A549 (cell line): ENCODE results near the gene CCR8. TPM values are rescaled to one million over a fixed set of nuclear protein-coding genes. Genes with fewer than 3 reads are reported as not detected.

Experiments
- ATAC-seq, 2 experiments: fragments of 200-7000 bp in 1 of 2; fragments of >200 bp in 1 of 2; cut with Nextera tagmentation in 1 of 2; cut with Tn5 transposase in 1 of 2; 3 replicates each; pipeline versions ENCODE4 v1.8.0 to v1.9.1; 2018 to 2020; ENCODE audit warnings: mild to moderate bottlenecking in 1 of 2, moderate library complexity in 1 of 2
- CTCF ChIA-PET: fragments of 300-600 bp; sonication (Branson Sonifier 250); formaldehyde crosslinking; extraction: SDS; loops from one replicate; lab custom pipeline; 2021; ENCODE audit warnings: antibody characterized with exemption, inconsistent platforms; lab: Yijun Ruan, JAX
- POLR2A ChIA-PET: fragments of 350-600 bp; formaldehyde crosslinking; extraction: SDS; loops from one replicate; lab custom pipeline; 2021; ENCODE audit warnings: antibody characterized with exemption, inconsistent platforms; lab: Yijun Ruan, JAX
- DNase-seq, 2 experiments: peaks; one replicate each; pipeline versions ENCODE4 v3.0.0 to v3.0.0-alpha.2; 2011 to 2016; ENCODE audit warnings: low read depth in 1 of 2, low spot score in 1 of 2
- FAIRE-seq: peaks from 2 replicates; lab custom pipeline; 2011; peaks lifted over from hg19 to GRCh38; lab: Jason Lieb, UNC
- H3K27ac ChIP-seq, 2 experiments: fragments of >200 bp; sonication (Bioruptor Twin); formaldehyde crosslinking; 3 replicates each; pipeline ENCODE4 v1.5.1; 2016 to 2017
- H3K4me1 ChIP-seq: fragments of >200 bp; sonication (Bioruptor Twin); formaldehyde crosslinking; 3 replicates; pipeline ENCODE4 v1.6.1; 2016
- H3K4me2 ChIP-seq: fragments of >200 bp; sonication (Bioruptor Twin); formaldehyde crosslinking; 3 replicates; pipeline ENCODE4 v1.6.1; 2016
- H3K4me3 ChIP-seq: fragments of >200 bp; sonication (Bioruptor Twin); formaldehyde crosslinking; 3 replicates; pipeline ENCODE4 v1.5.1; 2016
- H3K9me3 ChIP-seq: fragments of >200 bp; sonication (Bioruptor Twin); formaldehyde crosslinking; 3 replicates; pipeline ENCODE4 v1.6.1; 2016
- ATOH8 ChIP-seq: fragments of 250-450 bp; sonication (Bioruptor Pico); IDR thresholded peaks from 2 replicates; pipeline ENCODE4 v1.5.0; 2020; ENCODE audit warnings: low read depth, mild to moderate bottlenecking, moderate library complexity
- BCL3 ChIP-seq: fragments of >200 bp; sonication (Bioruptor Twin); formaldehyde crosslinking; IDR thresholded peaks from 3 replicates; pipeline ENCODE4 v1.6.1; 2016
- BHLHE40 ChIP-seq: IDR thresholded peaks from 2 replicates; pipeline ENCODE4 v1.6.1; 2012; ENCODE audit warnings: low read depth, low read length, inconsistent platforms
- CEBPB ChIP-seq, 2 experiments: fragments of >200 bp in 1 of 2; sonication (Bioruptor Twin) in 1 of 2; formaldehyde crosslinking in 1 of 2; IDR thresholded peaks; 2 replicates each; pipeline ENCODE4 v1.6.1; 2012 to 2016
- EHF ChIP-seq: fragments of 250-450 bp; sonication (Bioruptor Pico); IDR thresholded peaks from 2 replicates; pipeline ENCODE4 v1.5.0; 2020; ENCODE audit warnings: mild to moderate bottlenecking
- ELK1 ChIP-seq: fragments of 150-350 bp; IDR thresholded peaks from 2 replicates; pipeline ENCODE4 v1.6.1; 2014; ENCODE audit warnings: low read depth, mild to moderate bottlenecking, low read length
- FOSL2 ChIP-seq, 2 experiments: fragments of 450-650 bp in 1 of 2; fragments of >200 bp in 1 of 2; sonication (Bioruptor Twin) in 1 of 2; formaldehyde crosslinking; IDR thresholded peaks; 2 replicates each; pipeline versions ENCODE4 v1.5.0 to v1.6.1; 2016 to 2020; ENCODE audit warnings: mild to moderate bottlenecking in 1 of 2, moderate library complexity in 1 of 2
- FOXS1 ChIP-seq: fragments of 250-450 bp; sonication (Bioruptor Pico); IDR thresholded peaks from 2 replicates; pipeline ENCODE4 v1.5.0; 2020; ENCODE audit warnings: mild to moderate bottlenecking, moderate library complexity
- GATA3 ChIP-seq: IDR thresholded peaks from 2 replicates; pipeline ENCODE4 v1.6.1; 2012; ENCODE audit warnings: borderline replicate concordance
- HDAC2 ChIP-seq: fragments of 200-600 bp; sonication (generic); IDR thresholded peaks from 2 replicates; pipeline ENCODE4 v1.6.1; 2016
- HES2 ChIP-seq: fragments of >200 bp; sonication (Bioruptor Twin); formaldehyde crosslinking; IDR thresholded peaks from 2 replicates; pipeline ENCODE4 v1.6.1; 2016
- HMGXB4 ChIP-seq: fragments of 250-450 bp; sonication (Bioruptor Pico); IDR thresholded peaks from 2 replicates; pipeline ENCODE4 v1.5.0; 2021; ENCODE audit warnings: mild to moderate bottlenecking, moderate library complexity, borderline replicate concordance
- HOXB13 ChIP-seq: fragments of 250-450 bp; sonication (Bioruptor Pico); IDR thresholded peaks from 2 replicates; pipeline ENCODE4 v1.5.0; 2020; ENCODE audit warnings: low read depth, mild to moderate bottlenecking, moderate library complexity
- JUNB ChIP-seq: fragments of >200 bp; sonication (Bioruptor Twin); formaldehyde crosslinking; IDR thresholded peaks from 2 replicates; pipeline ENCODE4 v1.6.1; 2016
- KDM1A ChIP-seq: fragments of 200-600 bp; sonication (generic); IDR thresholded peaks from 2 replicates; pipeline ENCODE4 v1.6.1; 2016; ENCODE audit warnings: low read depth, mild to moderate bottlenecking
- KDM5A ChIP-seq: fragments of 200-600 bp; sonication (generic); IDR thresholded peaks from 2 replicates; pipeline ENCODE4 v1.6.1; 2016; ENCODE audit warnings: antibody characterized with exemption, mild to moderate bottlenecking
- NFE2L2 ChIP-seq: fragments of 150-350 bp; conservative IDR thresholded peaks from 2 replicates; pipeline ENCODE4 v1.6.1; 2014; ENCODE audit warnings: low read length
- NPAS2 ChIP-seq: fragments of 250-450 bp; sonication (Bioruptor Pico); IDR thresholded peaks from 2 replicates; pipeline ENCODE4 v1.8.0; 2022; ENCODE audit warnings: mild to moderate bottlenecking, moderate library complexity, borderline replicate concordance
- POLR2A ChIP-seq: IDR thresholded peaks from 2 replicates; pipeline ENCODE4 v1.6.1; 2012; ENCODE audit warnings: mild to moderate bottlenecking, low read length
- POLR2AphosphoS2 ChIP-seq: conservative IDR thresholded peaks from 2 replicates; pipeline ENCODE4 v1.6.1; 2012; ENCODE audit warnings: low read length, improper control_type of control experiment, inconsistent platforms
- RAD21 ChIP-seq, 2 experiments: fragments of >200 bp in 1 of 2; sonication (Bioruptor Twin) in 1 of 2; formaldehyde crosslinking in 1 of 2; IDR thresholded peaks in 1 of 2; conservative IDR thresholded peaks in 1 of 2; 2 replicates in 1 of 2; 3 replicates in 1 of 2; pipeline ENCODE4 v1.6.1; 2012 to 2018; ENCODE audit warnings: inconsistent platforms in 1 of 2
- RCOR1 ChIP-seq: fragments of 150-350 bp; IDR thresholded peaks from 2 replicates; pipeline ENCODE4 v1.6.1; 2014; ENCODE audit warnings: antibody characterized with exemption, low read length, low read depth
- RNF2 ChIP-seq: fragments of 200-600 bp; sonication (generic); IDR thresholded peaks from 2 replicates; pipeline ENCODE4 v1.6.1; 2016; ENCODE audit warnings: low read depth, mild to moderate bottlenecking, antibody characterized with exemption, moderate library complexity, borderline replicate concordance
- SMC3 ChIP-seq: fragments of >200 bp; sonication (Bioruptor Twin); formaldehyde crosslinking; IDR thresholded peaks from 3 replicates; pipeline ENCODE4 v1.6.1; 2018; ENCODE audit warnings: inconsistent platforms
- USF2 ChIP-seq: fragments of 450-650 bp; IDR thresholded peaks from 2 replicates; pipeline ENCODE4 v1.6.1; 2014; ENCODE audit warnings: antibody characterized with exemption
- ZC3H11A ChIP-seq: fragments of 450-650 bp; IDR thresholded peaks from 2 replicates; pipeline ENCODE4 v1.6.1; 2014; ENCODE audit warnings: antibody characterized with exemption, mild to moderate bottlenecking
- ZFP36 ChIP-seq: fragments of 450-650 bp; IDR thresholded peaks from 2 replicates; pipeline ENCODE4 v1.6.1; 2014; ENCODE audit warnings: borderline replicate concordance; ENCODE audit not compliant: partially characterized antibody
- WGBS: methylation state at CpG from one replicate; pipeline ENCODE4 v1.1.6; 2017; ENCODE audit errors: missing lambda C conversion rate; 5-methylcytosine and 5-hydroxymethylcytosine counted together
- polyA plus RNA-seq, 4 experiments: library from polyadenylated mRNA; depleted of rRNA in 3 of 4; stranded (reverse); fragments of >200 nt; fragmentation: RNase III in 1 of 4; extraction: RNeasy Plus Mini Kit Qiagen cat#74134 plus additional on column Dnase treatment in 1 of 4; gene quantifications; 2 replicates in 3 of 4; 3 replicates in 1 of 4; pipeline ENCODE4 v1.2.3, GENCODE V29; 2011 to 2017

CCR8 gene
- polyA plus RNA-seq, 2 of the 4 experiments (the other 2 are of a cell fraction) = not detected

- ChIA-PET CTCF (interaction anchor here (1.4 kb wide), 1 partner anchor 44 kb away, joined by 4 read pairs; no protein-coding TSS in a partner anchor), POLR2A (no interaction called here)
- no peak for FAIRE-seq
- ATAC-seq = no peak
- Histone ChIP-seq H3K4me1 (no peaks in the 10 kb centered on the region), H3K9me3 (no peaks in the 10 kb centered on the region), H3K27ac (no peak overlapping the region), H3K4me3 (no peak overlapping the region), H3K4me2 (no peak overlapping the region)
- TF ChIP-seq KDM5A = no peak
- TF ChIP-seq EHF (CRISPR knock-in tag) = no peak
- TF ChIP-seq CEBPB (IDR thresholded peaks at IDR 0.05) = no peak
- no peak for TF ChIP-seq KDM1A
- TF ChIP-seq SMC3 = no peak
- TF ChIP-seq BHLHE40 = no peak
- TF ChIP-seq FOSL2 (IDR thresholded peaks at IDR 0.05) = no peak
- TF ChIP-seq FOSL2 (CRISPR knock-in tag; IDR thresholded peaks at IDR 0.05) = no peak
- no peak for TF ChIP-seq RNF2
- no peak for TF ChIP-seq GATA3
- TF ChIP-seq ZC3H11A = no peak
- TF ChIP-seq USF2 = no peak
- TF ChIP-seq NPAS2 (CRISPR knock-in tag) = no peak
- no peak for TF ChIP-seq HES2
- TF ChIP-seq NFE2L2 = no peak
- no peak for TF ChIP-seq ATOH8
- TF ChIP-seq HDAC2 = no peak
- no peak for TF ChIP-seq RCOR1
- TF ChIP-seq BCL3 = no peak
- no peak for TF ChIP-seq RAD21 (conservative IDR thresholded peaks at IDR 0.05 in 1 of 2, IDR thresholded peaks at IDR 0.05 in 1 of 2)
- no peak for DNase-seq
- 57% methylated on average over 4 of the region's 4 CpGs for WGBS
These were observed 3.0 kb downstream of the CCR8 start for GRCh38 chr3:39332525-39332924.

GRCh38 chr3:39333607-39334006 is 4.1 kb downstream of the CCR8 start:
- FAIRE-seq (no peak), ATAC-seq (no peak), DNase-seq (no peak)
- H3K4me1 ChIP-seq = no peaks in the 10 kb centered on the region
- H3K4me3 ChIP-seq = no peak overlapping the region
- no peak for TF ChIP-seq POLR2A
- TF ChIP-seq HMGXB4 = no peak
- no peak for TF ChIP-seq CEBPB (IDR thresholded peaks at IDR 0.05)
- TF ChIP-seq JUNB = no peak
- no peak for TF ChIP-seq NFE2L2
- no peak for TF ChIP-seq FOXS1
- no peak for TF ChIP-seq RNF2
- TF ChIP-seq ELK1 = no peak
- TF ChIP-seq HOXB13 (CRISPR knock-in tag) = no peak
- no peak for TF ChIP-seq ZFP36
- TF ChIP-seq FOSL2 (IDR thresholded peaks at IDR 0.05) = no peak
- no peak for TF ChIP-seq FOSL2 (CRISPR knock-in tag; IDR thresholded peaks at IDR 0.05)
- TF ChIP-seq BCL3 = no peak
- no peak for TF ChIP-seq RAD21 (conservative IDR thresholded peaks at IDR 0.05 in 1 of 2, IDR thresholded peaks at IDR 0.05 in 1 of 2)
- TF ChIP-seq POLR2AphosphoS2 = no peak
- ChIA-PET POLR2A (no interaction called here), CTCF (no interaction called here)
- no peak overlapping the region for H3K4me2 ChIP-seq
- H3K9me3 ChIP-seq = no peaks in the 10 kb centered on the region
- H3K27ac ChIP-seq = no peak overlapping the region
